WTC11 (cell line): Measurements from ENCODE around the gene ZFYVE28.

ENCODE experiments used
- CTCF ChIP-seq: fragments of 200-600 bp; IDR thresholded peaks from 2 replicates; pipeline ENCODE4 v1.8.0; 2022; ENCODE audit warnings: antibody characterized with exemption
- JUN ChIP-seq: sonication (generic); formaldehyde crosslinking; IDR thresholded peaks from 2 replicates; pipeline ENCODE4 v1.8.0; 2023; ENCODE audit warnings: mild to moderate bottlenecking, missing genetic modification reagents
- MAX ChIP-seq: sonication (generic); formaldehyde crosslinking; IDR thresholded peaks from 2 replicates; pipeline ENCODE4 v1.8.0; 2022; ENCODE audit warnings: mild to moderate bottlenecking, missing genetic modification reagents
- NR3C1 ChIP-seq: sonication (generic); formaldehyde crosslinking; conservative IDR thresholded peaks from 2 replicates; pipeline ENCODE4 v1.8.1; 2023; ENCODE audit warnings: low read depth, mild to moderate bottlenecking, missing genetic modification reagents
- PRDM15 ChIP-seq: sonication (generic); formaldehyde crosslinking; IDR thresholded peaks from 2 replicates; pipeline ENCODE4 v1.8.0; 2022; ENCODE audit warnings: missing genetic modification reagents
- SP1 ChIP-seq: sonication (generic); formaldehyde crosslinking; conservative IDR thresholded peaks from 2 replicates; pipeline ENCODE4 v1.8.1; 2022; ENCODE audit warnings: missing genetic modification reagents
- ZBTB43 ChIP-seq: sonication (generic); formaldehyde crosslinking; IDR thresholded peaks from 2 replicates; pipeline ENCODE4 v1.8.1; 2023; ENCODE audit warnings: mild to moderate bottlenecking, missing genetic modification reagents
- ZNF219 ChIP-seq: sonication (generic); formaldehyde crosslinking; IDR thresholded peaks from 2 replicates; pipeline ENCODE4 v1.8.0; 2023; ENCODE audit warnings: missing genetic modification reagents, mild to moderate bottlenecking, borderline replicate concordance
- ZNF512 ChIP-seq: sonication (generic); formaldehyde crosslinking; IDR thresholded peaks from 2 replicates; pipeline ENCODE4 v1.8.1; 2022; ENCODE audit warnings: missing genetic modification reagents, borderline replicate concordance
- TF ChIP-seq, protein P1 (sequence below): sonication (generic); formaldehyde crosslinking; conservative IDR thresholded peaks from 2 replicates; pipeline ENCODE4 v1.8.1; 2022; ENCODE audit warnings: mild to moderate bottlenecking, missing genetic modification reagents
- TF ChIP-seq, protein P2 (sequence below): sonication (generic); formaldehyde crosslinking; IDR thresholded peaks from 2 replicates; pipeline ENCODE4 v1.8.0; 2022; ENCODE audit warnings: mild to moderate bottlenecking, missing genetic modification reagents

GRCh38 chr4:2446656-2447564 lies 28.5 kb upstream of the ZFYVE28 start:
- TF ChIP-seq ZNF512 (CRISPR knock-in tag), result no peak
- TF ChIP-seq ZBTB43 (CRISPR knock-in tag), result no peak
- TF ChIP-seq CTCF, result no peak
- TF ChIP-seq SP1 (CRISPR knock-in tag), result no peak
- no peak for TF ChIP-seq NR3C1 (CRISPR knock-in tag)
- TF ChIP-seq JUN, result no peak
- no peak for TF ChIP-seq ZNF219
- TF ChIP-seq MAX, result no peak
- TF ChIP-seq, protein P1, sequence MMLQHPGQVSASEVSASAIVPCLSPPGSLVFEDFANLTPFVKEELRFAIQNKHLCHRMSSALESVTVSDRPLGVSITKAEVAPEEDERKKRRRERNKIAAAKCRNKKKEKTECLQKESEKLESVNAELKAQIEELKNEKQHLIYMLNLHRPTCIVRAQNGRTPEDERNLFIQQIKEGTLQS, result no peak
- TF ChIP-seq, protein P2, sequence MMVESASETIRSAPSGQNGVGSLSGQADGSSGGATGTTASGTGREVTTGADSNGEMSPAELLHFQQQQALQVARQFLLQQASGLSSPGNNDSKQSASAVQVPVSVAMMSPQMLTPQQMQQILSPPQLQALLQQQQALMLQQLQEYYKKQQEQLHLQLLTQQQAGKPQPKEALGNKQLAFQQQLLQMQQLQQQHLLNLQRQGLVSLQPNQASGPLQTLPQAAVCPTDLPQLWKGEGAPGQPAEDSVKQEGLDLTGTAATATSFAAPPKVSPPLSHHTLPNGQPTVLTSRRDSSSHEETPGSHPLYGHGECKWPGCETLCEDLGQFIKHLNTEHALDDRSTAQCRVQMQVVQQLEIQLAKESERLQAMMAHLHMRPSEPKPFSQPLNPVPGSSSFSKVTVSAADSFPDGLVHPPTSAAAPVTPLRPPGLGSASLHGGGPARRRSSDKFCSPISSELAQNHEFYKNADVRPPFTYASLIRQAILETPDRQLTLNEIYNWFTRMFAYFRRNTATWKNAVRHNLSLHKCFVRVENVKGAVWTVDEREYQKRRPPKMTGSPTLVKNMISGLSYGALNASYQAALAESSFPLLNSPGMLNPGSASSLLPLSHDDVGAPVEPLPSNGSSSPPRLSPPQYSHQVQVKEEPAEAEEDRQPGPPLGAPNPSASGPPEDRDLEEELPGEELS (CRISPR knock-in tag), result no peak
- TF ChIP-seq PRDM15, result no peak
